Ectodermal cell (in vitro differentiated cells): Measurements from ENCODE around the gene ROBO1.
"Not testable (repeated sequence)": the region's sequence is repeated elsewhere in the genome, so short reads cannot be mapped to it uniquely, and the experiment has no call there.

ENCODE experiments used
- H3K27ac ChIP-seq: 2 replicates; pipeline ENCODE4 v1.7.0; 2013; ENCODE audit warnings: mild to moderate bottlenecking, low read depth, low read length; ENCODE audit not compliant: insufficient read depth, poor library complexity, severe bottlenecking
- H3K27me3 ChIP-seq: 2 replicates; pipeline ENCODE4 v1.7.0; 2013; ENCODE audit warnings: mild to moderate bottlenecking, low read length; ENCODE audit not compliant: insufficient read depth, control insufficient read depth, poor library complexity, severe bottlenecking
- H3K36me3 ChIP-seq: one replicate; pipeline ENCODE4 v1.7.0; 2013; ENCODE audit warnings: low read length; ENCODE audit not compliant: control insufficient read depth, insufficient read depth
- H3K4me1 ChIP-seq: one replicate; pipeline ENCODE4 v1.7.0; 2013; ENCODE audit warnings: low read length; ENCODE audit not compliant: control insufficient read depth, insufficient read depth
- H3K4me3 ChIP-seq: 2 replicates; pipeline ENCODE4 v1.7.0; 2013; ENCODE audit warnings: low read depth, low read length, control low read depth; ENCODE audit not compliant: insufficient read depth
- H3K9me3 ChIP-seq: 2 replicates; pipeline ENCODE4 v1.7.0; 2013; ENCODE audit warnings: mild to moderate bottlenecking, low read length, moderate library complexity; ENCODE audit not compliant: control insufficient read depth
- WGBS, 2 experiments: methylation state at CpG; one replicate each; pipeline ENCODE4 v1.1.7; 2013; ENCODE audit warnings: missing lambda C conversion rate in 2 of 2; 5-methylcytosine and 5-hydroxymethylcytosine counted together

The ROBO1 gene

GRCh38 chr3:78690766-78691165, 1077.0 kb downstream of the ROBO1 start:
- Histone ChIP-seq H3K9me3 (no peaks in the 10 kb centered on the region), H3K27me3 (no peaks in the 10 kb centered on the region), H3K4me3 (no peak overlapping the region), H3K27ac (no peak overlapping the region), H3K36me3 (no peaks in the 10 kb centered on the region), H3K4me1 (no peaks in the 10 kb centered on the region)
- WGBS, 2 experiments = 100% methylated on average over 1 of the region's 2 CpGs; no CpG with 5 or more reads in 1 of the 2 experiments

DNA sequence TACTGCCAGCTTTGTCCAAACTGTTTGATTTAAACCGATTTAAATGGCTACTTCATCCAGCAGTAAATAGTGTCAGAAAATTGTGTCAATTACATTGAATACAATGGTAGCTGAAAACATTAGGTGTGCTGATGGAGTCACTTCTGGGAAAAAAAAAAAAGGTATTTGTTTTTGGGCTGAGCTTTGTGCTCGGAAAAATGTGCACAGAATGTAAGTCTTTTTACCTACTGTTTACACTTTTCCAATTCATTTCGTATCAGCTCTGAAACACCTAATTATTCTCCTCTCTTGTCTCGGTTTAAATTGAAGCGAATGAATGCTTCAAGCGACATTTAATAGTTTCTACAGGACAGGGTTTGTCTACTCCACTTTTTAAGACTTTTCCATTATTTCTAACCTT, 1078.4 kb downstream of the ROBO1 start:
- no peak overlapping the region for H3K4me3 ChIP-seq
- H3K27me3 ChIP-seq = no peaks in the 10 kb centered on the region
- WGBS, 2 experiments = 84 to 90% methylated on average over 6 of the region's 6 CpGs
- no peaks in the 10 kb centered on the region for H3K9me3 ChIP-seq
- H3K36me3 ChIP-seq = no peaks in the 10 kb centered on the region
- H3K27ac ChIP-seq = no peak overlapping the region
- H3K4me1 ChIP-seq = no peaks in the 10 kb centered on the region

- 86 to 96% methylated on average over 3 of the region's 4 CpGs for WGBS, 2 experiments
- Histone ChIP-seq H3K27me3 (no peaks in the 10 kb centered on the region), H3K27ac (no peak overlapping the region), H3K9me3 (no peaks in the 10 kb centered on the region), H3K36me3 (no peaks in the 10 kb centered on the region), H3K4me3 (no peak overlapping the region), H3K4me1 (no peaks in the 10 kb centered on the region)
These were observed 1080.3 kb downstream of the ROBO1 start for GRCh38 chr3:78687520-78687919.

GRCh38 chr3:78683284-78683683, 1084.5 kb downstream of the ROBO1 start:
- no CpG with 5 or more reads among the region's 2 CpGs for WGBS, 2 experiments
- Histone ChIP-seq H3K4me3 (no peak overlapping the region), H3K36me3 (peaks cover 6% of the 10 kb centered on the region), H3K27me3 (no peaks in the 10 kb centered on the region), H3K9me3 (no peaks in the 10 kb centered on the region), H3K27ac (no peak overlapping the region), H3K4me1 (no peaks in the 10 kb centered on the region)

- H3K4me3 ChIP-seq, H3K27me3 ChIP-seq, H3K4me1 ChIP-seq, H3K36me3 ChIP-seq, H3K27ac ChIP-seq, H3K9me3 ChIP-seq: not testable (repeated sequence)
- 74 to 78% methylated on average over 25 of the region's 25 CpGs for WGBS, 2 experiments
These were observed 1092.5 kb downstream of the ROBO1 start for GRCh38 chr3:78675119-78675805.

DNA sequence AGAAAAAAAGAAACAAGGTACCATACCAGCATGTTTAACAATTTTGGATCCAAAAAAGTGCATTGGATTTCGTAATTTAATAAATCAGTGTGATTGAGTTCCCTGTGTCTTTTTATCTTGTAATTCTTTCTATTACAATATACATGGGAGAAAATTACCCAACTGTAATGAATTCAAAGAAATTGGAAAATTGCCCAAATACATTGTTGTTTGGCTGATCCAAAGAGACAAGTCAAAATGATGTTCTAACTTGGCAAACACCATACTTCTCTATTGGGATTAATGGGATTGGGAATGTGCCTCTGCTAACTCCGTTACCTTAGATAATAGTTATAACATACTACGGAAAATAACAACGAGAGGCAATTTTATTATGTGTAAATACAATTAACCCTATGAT, 1097.1 kb downstream of the ROBO1 start:
- Histone ChIP-seq H3K9me3 (no peaks in the 10 kb centered on the region), H3K27me3 (no peaks in the 10 kb centered on the region), H3K27ac (no peak overlapping the region), H3K36me3 (peaks cover 9% of the 10 kb centered on the region), H3K4me1 (no peaks in the 10 kb centered on the region), H3K4me3 (no peak overlapping the region)
- WGBS, 2 experiments = 80% methylated on average over 1 of the region's 4 CpGs; no CpG with 5 or more reads in 1 of the 2 experiments

GRCh38 chr3:78670094-78670493, 1097.7 kb downstream of the ROBO1 start:
- Histone ChIP-seq H3K27me3 (no peaks in the 10 kb centered on the region), H3K4me3 (no peak overlapping the region), H3K4me1 (no peaks in the 10 kb centered on the region), H3K27ac (no peak overlapping the region), H3K9me3 (no peaks in the 10 kb centered on the region), H3K36me3 (peaks cover 9% of the 10 kb centered on the region)
- 93 to 96% methylated on average over 7 of the region's 7 CpGs for WGBS, 2 experiments

- Histone ChIP-seq H3K27ac (no peak overlapping the region), H3K4me3 (no peak overlapping the region), H3K9me3 (no peaks in the 10 kb centered on the region), H3K4me1 (no peaks in the 10 kb centered on the region), H3K27me3 (no peaks in the 10 kb centered on the region), H3K36me3 (peaks cover 9% of the 10 kb centered on the region)
- WGBS, 2 experiments = 56 to 81% methylated on average over 1 to 2 of the region's 2 CpGs
These were observed 1099.5 kb downstream of the ROBO1 start for GRCh38 chr3:78668302-78668701.

- Histone ChIP-seq H3K4me3 (no peak overlapping the region), H3K4me1 (no peaks in the 10 kb centered on the region), H3K9me3 (no peaks in the 10 kb centered on the region), H3K27me3 (no peaks in the 10 kb centered on the region), H3K36me3 (peaks cover 9% of the 10 kb centered on the region), H3K27ac (no peak overlapping the region)
- WGBS, 2 experiments = 95 to 97% methylated on average over 1 of the region's 1 CpG
These were observed 1101.4 kb downstream of the ROBO1 start for GRCh38 chr3:78666470-78666800.

- 83 to 87% methylated on average over 11 of the region's 11 CpGs for WGBS, 2 experiments
- Histone ChIP-seq H3K36me3 (peaks cover 9% of the 10 kb centered on the region), H3K9me3 (no peaks in the 10 kb centered on the region), H3K27ac (no peak overlapping the region), H3K4me1 (no peaks in the 10 kb centered on the region), H3K4me3 (no peak overlapping the region), H3K27me3 (no peaks in the 10 kb centered on the region)
These were observed 1101.9 kb downstream of the ROBO1 start for GRCh38 chr3:78665776-78666469.
